SK-N-SH treated with all-trans-retinoic acid at 6 μM for 48 hours (cell line): ENCODE measurements around the gene TIPIN.
A peak's percentile ranks its signal among the peaks of the same experiment; 100 is the strongest.

Experiments
- ATAC-seq: fragments of 200-7000 bp; cut with Tn5 transposase; 3 replicates; pipeline ENCODE4 v1.9.1; 2020; ENCODE audit warnings: mild to moderate bottlenecking, moderate library complexity
- ARNTL ChIP-seq: fragments of 450-650 bp; formaldehyde crosslinking; IDR thresholded peaks from 2 replicates; pipeline ENCODE4 v1.5.0; 2020; ENCODE audit warnings: low read depth, mild to moderate bottlenecking, moderate library complexity, borderline replicate concordance
- BACH2 ChIP-seq: fragments of 250-450 bp; sonication (Bioruptor Pico); IDR thresholded peaks from 2 replicates; pipeline ENCODE4 v1.9.0; 2021; ENCODE audit warnings: mild to moderate bottlenecking, borderline replicate concordance
- CREB5 ChIP-seq: fragments of 250-450 bp; sonication (Bioruptor Pico); IDR thresholded peaks from 2 replicates; pipeline ENCODE4 v1.5.1; 2020; ENCODE audit warnings: low read depth, mild to moderate bottlenecking, moderate library complexity
- CSDC2 ChIP-seq: fragments of 250-450 bp; sonication (Bioruptor Pico); IDR thresholded peaks from 2 replicates; pipeline ENCODE4 v1.5.0; 2020; ENCODE audit warnings: mild to moderate bottlenecking, moderate library complexity
- ESRRG ChIP-seq: fragments of 250-450 bp; sonication (Bioruptor Pico); IDR thresholded peaks from 2 replicates; pipeline ENCODE4 v1.6.1; 2021; ENCODE audit warnings: mild to moderate bottlenecking
- GLIS3 ChIP-seq: fragments of 250-450 bp; sonication (Bioruptor Pico); IDR thresholded peaks from 2 replicates; pipeline ENCODE4 v1.5.0; 2020; ENCODE audit warnings: mild to moderate bottlenecking, moderate library complexity
- ISL1 ChIP-seq: fragments of 250-450 bp; sonication (Bioruptor Pico); IDR thresholded peaks from 2 replicates; pipeline ENCODE4 v2.1.2; 2022; ENCODE audit warnings: mild to moderate bottlenecking, moderate library complexity
- PATZ1 ChIP-seq: fragments of 250-450 bp; sonication (Bioruptor Pico); IDR thresholded peaks from 2 replicates; pipeline ENCODE4 v1.8.0; 2020; ENCODE audit warnings: mild to moderate bottlenecking, moderate library complexity, borderline replicate concordance
- POU6F1 ChIP-seq: fragments of 250-450 bp; sonication (Bioruptor Pico); IDR thresholded peaks from 2 replicates; pipeline ENCODE4 v1.8.0; 2021; ENCODE audit warnings: low read depth, mild to moderate bottlenecking, moderate library complexity, borderline replicate concordance
- PPARA ChIP-seq: fragments of 250-450 bp; sonication (Bioruptor Pico); IDR thresholded peaks from 2 replicates; pipeline ENCODE4 v1.5.0; 2020; ENCODE audit warnings: mild to moderate bottlenecking, borderline replicate concordance
- RARB ChIP-seq: fragments of 250-450 bp; sonication (Bioruptor Pico); IDR thresholded peaks from 2 replicates; pipeline ENCODE4 v1.8.0; 2021; ENCODE audit warnings: mild to moderate bottlenecking, moderate library complexity
- SNAI2 ChIP-seq: fragments of 250-450 bp; sonication (Bioruptor Pico); IDR thresholded peaks from 2 replicates; pipeline ENCODE4 v1.5.0; 2020; ENCODE audit warnings: mild to moderate bottlenecking, moderate library complexity
- TCF4 ChIP-seq: fragments of 250-450 bp; sonication (Bioruptor Pico); IDR thresholded peaks from 2 replicates; pipeline ENCODE4 v1.8.0; 2021; ENCODE audit warnings: mild to moderate bottlenecking, moderate library complexity, borderline replicate concordance
- TOX ChIP-seq: fragments of 250-450 bp; sonication (Bioruptor Pico); IDR thresholded peaks from 2 replicates; pipeline ENCODE4 v1.8.0; 2021; ENCODE audit warnings: mild to moderate bottlenecking, moderate library complexity, borderline replicate concordance
- TSHZ2 ChIP-seq: fragments of 250-450 bp; sonication (Bioruptor Pico); IDR thresholded peaks from 2 replicates; pipeline ENCODE4 v1.5.0; 2020; ENCODE audit warnings: mild to moderate bottlenecking, moderate library complexity
- ZC3H10 ChIP-seq: fragments of 250-450 bp; sonication (Bioruptor Pico); IDR thresholded peaks from 2 replicates; pipeline ENCODE4 v1.5.1; 2021; ENCODE audit warnings: mild to moderate bottlenecking, moderate library complexity
- ZFP30 ChIP-seq: fragments of 450-650 bp; formaldehyde crosslinking; IDR thresholded peaks from 2 replicates; pipeline ENCODE4 v1.5.0; 2022; ENCODE audit warnings: mild to moderate bottlenecking, moderate library complexity
- ZNF565 ChIP-seq: fragments of 450-650 bp; formaldehyde crosslinking; conservative IDR thresholded peaks from 2 replicates; pipeline ENCODE4 v1.5.0; 2020; ENCODE audit warnings: low read depth, mild to moderate bottlenecking, moderate library complexity

TIPIN gene

GRCh38 chr15:66388043-66388363 lies 31.5 kb upstream of the TIPIN start:
- no peak for ATAC-seq
- TF ChIP-seq RARB (CRISPR knock-in tag): no peak
- TF ChIP-seq ZFP30: no peak
- TF ChIP-seq ZNF565 (CRISPR knock-in tag): no peak
- no peak for TF ChIP-seq PPARA (CRISPR knock-in tag)
- TF ChIP-seq GLIS3 (CRISPR knock-in tag): no peak
- TF ChIP-seq PATZ1 (CRISPR knock-in tag): no peak
- no peak for TF ChIP-seq BACH2 (CRISPR knock-in tag)
- no peak for TF ChIP-seq TCF4 (CRISPR knock-in tag)
- TF ChIP-seq TOX: no peak
- no peak for TF ChIP-seq ZC3H10 (CRISPR knock-in tag)

GRCh38 chr15:66387163-66388042 lies 30.9 kb upstream of the TIPIN start:
- peak; percentile 62 for ATAC-seq
- no peak for TF ChIP-seq RARB (CRISPR knock-in tag)
- no peak for TF ChIP-seq ZC3H10 (CRISPR knock-in tag)
- TF ChIP-seq ESRRG: no peak
- no peak for TF ChIP-seq TOX
- TF ChIP-seq GLIS3 (CRISPR knock-in tag): no peak
- TF ChIP-seq CREB5: no peak
- TF ChIP-seq CSDC2 (CRISPR knock-in tag): no peak
- TF ChIP-seq SNAI2 (CRISPR knock-in tag): no peak
- no peak for TF ChIP-seq ARNTL (CRISPR knock-in tag)
- TF ChIP-seq TSHZ2 (CRISPR knock-in tag): no peak
- no peak; the same call in 1 of the 2 replicates for TF ChIP-seq PATZ1 (CRISPR knock-in tag)
- TF ChIP-seq ISL1 (CRISPR knock-in tag): no peak
- TF ChIP-seq TCF4 (CRISPR knock-in tag): no peak
- no peak for TF ChIP-seq ZNF565 (CRISPR knock-in tag)
- no peak for TF ChIP-seq POU6F1 (CRISPR knock-in tag)
